Endodermal cell (in vitro differentiated cells): ENCODE measurements around the gene CTDSP1. TPM values are rescaled to one million over a fixed set of nuclear protein-coding genes. Genes with fewer than 3 reads are reported as not detected.

Experiments
- DNase-seq: peaks from one replicate; pipeline ENCODE4 v3.0.0-alpha.2; 2017
- H3K27ac ChIP-seq: 2 replicates; pipeline ENCODE4 v1.5.1; 2013; ENCODE audit warnings: mild to moderate bottlenecking, low read depth, low read length, moderate library complexity
- H3K27me3 ChIP-seq: 2 replicates; pipeline ENCODE4 v1.6.1; 2013; ENCODE audit warnings: mild to moderate bottlenecking, low read length, moderate library complexity; ENCODE audit not compliant: insufficient read depth, control insufficient read depth, poor library complexity, severe bottlenecking
- H3K36me3 ChIP-seq: 2 replicates; pipeline ENCODE4 v1.7.0; 2013; ENCODE audit warnings: mild to moderate bottlenecking, low read length, moderate library complexity; ENCODE audit not compliant: control insufficient read depth, insufficient read depth
- H3K4me1 ChIP-seq: one replicate; pipeline ENCODE4 v1.7.0; 2013; ENCODE audit warnings: low read length; ENCODE audit not compliant: control insufficient read depth, insufficient read depth
- H3K4me3 ChIP-seq: 2 replicates; pipeline ENCODE4 v1.5.1; 2013; ENCODE audit warnings: mild to moderate bottlenecking, low read length, moderate library complexity
- H3K9ac ChIP-seq: 2 replicates; pipeline ENCODE4 v1.6.1; 2013; ENCODE audit warnings: mild to moderate bottlenecking, low read length, moderate library complexity; ENCODE audit not compliant: poor library complexity, severe bottlenecking; ENCODE audit errors: extremely low read depth
- H3K9me3 ChIP-seq: 2 replicates; pipeline ENCODE4 v1.6.1; 2013; ENCODE audit warnings: mild to moderate bottlenecking, low read length, moderate library complexity; ENCODE audit not compliant: control insufficient read depth
- H3K27ac Mint-ChIP-seq: 2 replicates; pipeline ENCODE4 v1.8.0; 2020; ENCODE audit warnings: mixed read lengths
- H3K27me3 Mint-ChIP-seq: 2 replicates; pipeline ENCODE4 v1.8.0; 2021; ENCODE audit warnings: mild to moderate bottlenecking, mixed read lengths; ENCODE audit not compliant: insufficient read depth
- H3K36me3 Mint-ChIP-seq: 2 replicates; pipeline ENCODE4 v1.8.0; 2020; ENCODE audit warnings: low read depth, mixed read lengths
- H3K4me1 Mint-ChIP-seq: 2 replicates; pipeline ENCODE4 v1.8.0; 2020; ENCODE audit warnings: mixed read lengths
- H3K4me3 Mint-ChIP-seq: 2 replicates; pipeline ENCODE4 v1.8.0; 2020; ENCODE audit warnings: mild to moderate bottlenecking, moderate library complexity, mixed read lengths
- H3K9me3 Mint-ChIP-seq: 2 replicates; pipeline ENCODE4 v1.8.0; 2020; ENCODE audit warnings: mild to moderate bottlenecking, mixed read lengths
- WGBS, 2 experiments: methylation state at CpG; one replicate each; pipeline versions ENCODE4 v1.1.5 to v1.1.7; 2013; ENCODE audit warnings: missing lambda C conversion rate in 2 of 2, mixed read lengths in 1 of 2; ENCODE audit not compliant: insufficient coverage in 1 of 2, insufficient read length in 1 of 2; 5-methylcytosine and 5-hydroxymethylcytosine counted together
- total RNA-seq, 2 donors: library from RNA; stranded (reverse); fragmentation: NEBNext Ultra II Directional in 1 of 2; extraction: Animal tissue kit (Norgen Biotek cat#: 25700) in 1 of 2; gene quantifications; 2 replicates in 1 of 2; 3 replicates in 1 of 2; pipeline ENCODE4 v1.2.1, GENCODE V29; 2021
- TF ChIP-seq, protein P1 (sequence below): fragments of 200-600 bp; sonication (generic); conservative IDR thresholded peaks from 2 replicates; pipeline ENCODE4 v1.5.0; 2021; ENCODE audit warnings: antibody characterized with exemption, mild to moderate bottlenecking

Gene CTDSP1
- total RNA-seq, 2 donors from 2014 or later = 66.8 to 123 TPM

DNA sequence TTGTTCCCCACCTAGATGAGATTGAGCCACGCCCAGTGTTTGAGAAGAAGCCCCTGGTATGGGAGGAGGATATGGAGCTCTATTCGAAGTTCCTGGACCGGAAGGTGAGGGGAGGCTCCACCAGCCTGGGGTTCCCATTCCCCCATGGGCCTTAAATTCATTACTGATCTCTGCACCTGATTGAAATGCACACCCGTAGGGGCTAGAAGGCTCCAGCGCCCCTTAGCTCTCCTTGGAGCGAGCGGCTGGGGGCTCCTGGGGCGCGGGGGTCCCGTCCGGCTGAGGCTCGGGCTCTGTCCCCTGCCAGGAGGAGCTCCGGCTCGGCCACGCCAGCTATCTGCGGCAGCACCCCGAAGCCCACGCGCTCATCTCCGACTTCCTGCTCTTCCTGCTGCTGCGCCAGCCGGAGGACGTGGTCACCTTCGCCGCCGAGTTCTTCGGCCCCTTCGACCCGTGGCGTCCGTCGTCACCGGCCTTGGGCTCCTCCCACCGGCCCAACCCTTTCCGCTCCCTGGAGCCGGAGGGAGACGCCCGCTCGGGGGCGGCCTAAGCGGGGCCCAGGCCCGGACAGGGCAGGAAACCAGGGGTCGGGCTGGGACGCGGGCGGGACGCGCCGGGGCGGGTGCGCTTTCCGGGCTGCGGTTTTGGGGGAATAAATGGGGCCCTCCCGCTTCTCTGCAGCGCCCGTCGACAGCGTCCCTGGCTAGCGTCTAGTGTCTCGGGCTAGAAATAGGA is 32.1 kb upstream of the CTDSP1 start:
- Histone ChIP-seq H3K36me3 (no peaks in the 10 kb centered on the region), H3K27me3 (no peaks in the 10 kb centered on the region), H3K9ac (peak overlapping the region; percentile 41), H3K9me3 (no peaks in the 10 kb centered on the region), H3K27ac (no peak overlapping the region), H3K4me1 (no peaks in the 10 kb centered on the region), H3K4me3 (peak overlapping the region; percentile 78)
- peak; percentile 94 for DNase-seq
- H3K36me3 Mint-ChIP-seq = no peaks in the 10 kb centered on the region
- peaks cover 11% of the 10 kb centered on the region for H3K27me3 Mint-ChIP-seq
- 14 to 15% methylated on average over 15 to 60 of the region's 60 CpGs for WGBS, 2 experiments
- H3K27ac Mint-ChIP-seq = peak overlapping the region; percentile 70
- H3K4me1 Mint-ChIP-seq = no peaks in the 10 kb centered on the region
- no peaks in the 10 kb centered on the region for H3K9me3 Mint-ChIP-seq
- H3K4me3 Mint-ChIP-seq = peak overlapping the region; percentile 69
- TF ChIP-seq, protein P1, sequence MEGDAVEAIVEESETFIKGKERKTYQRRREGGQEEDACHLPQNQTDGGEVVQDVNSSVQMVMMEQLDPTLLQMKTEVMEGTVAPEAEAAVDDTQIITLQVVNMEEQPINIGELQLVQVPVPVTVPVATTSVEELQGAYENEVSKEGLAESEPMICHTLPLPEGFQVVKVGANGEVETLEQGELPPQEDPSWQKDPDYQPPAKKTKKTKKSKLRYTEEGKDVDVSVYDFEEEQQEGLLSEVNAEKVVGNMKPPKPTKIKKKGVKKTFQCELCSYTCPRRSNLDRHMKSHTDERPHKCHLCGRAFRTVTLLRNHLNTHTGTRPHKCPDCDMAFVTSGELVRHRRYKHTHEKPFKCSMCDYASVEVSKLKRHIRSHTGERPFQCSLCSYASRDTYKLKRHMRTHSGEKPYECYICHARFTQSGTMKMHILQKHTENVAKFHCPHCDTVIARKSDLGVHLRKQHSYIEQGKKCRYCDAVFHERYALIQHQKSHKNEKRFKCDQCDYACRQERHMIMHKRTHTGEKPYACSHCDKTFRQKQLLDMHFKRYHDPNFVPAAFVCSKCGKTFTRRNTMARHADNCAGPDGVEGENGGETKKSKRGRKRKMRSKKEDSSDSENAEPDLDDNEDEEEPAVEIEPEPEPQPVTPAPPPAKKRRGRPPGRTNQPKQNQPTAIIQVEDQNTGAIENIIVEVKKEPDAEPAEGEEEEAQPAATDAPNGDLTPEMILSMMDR = no peak

DNA sequence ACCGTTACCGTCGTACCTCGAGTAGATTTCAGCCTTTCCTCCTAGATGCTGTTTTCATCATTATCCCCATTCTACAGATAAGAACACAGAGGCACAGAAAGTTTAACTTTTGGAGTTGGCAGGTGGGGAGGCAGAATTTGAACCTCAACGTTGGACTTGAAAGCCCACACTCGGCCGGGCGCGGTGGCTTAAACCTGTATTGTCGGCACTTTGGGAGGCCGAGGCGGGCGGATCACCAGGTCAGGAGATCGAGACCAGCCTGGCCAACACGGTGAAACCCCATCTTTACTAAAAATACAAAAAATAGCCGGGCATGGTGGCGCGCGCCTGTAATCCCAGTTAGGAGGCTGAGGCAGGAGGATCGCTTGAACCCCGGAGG is 31.5 kb upstream of the CTDSP1 start:
- H3K9me3 Mint-ChIP-seq = no peaks in the 10 kb centered on the region
- H3K36me3 Mint-ChIP-seq = no peaks in the 10 kb centered on the region
- no peaks in the 10 kb centered on the region for H3K9me3 ChIP-seq
- no peak for DNase-seq
- H3K27ac ChIP-seq = no peak overlapping the region
- H3K27me3 Mint-ChIP-seq = peaks cover 9% of the 10 kb centered on the region
- 84 to 93% methylated on average over 9 to 21 of the region's 21 CpGs for WGBS, 2 experiments
- no peaks in the 10 kb centered on the region for H3K27me3 ChIP-seq
- TF ChIP-seq, protein P1 = no peak
- H3K27ac Mint-ChIP-seq = no peak overlapping the region
- peak overlapping the region; percentile 69 for H3K4me3 Mint-ChIP-seq
- peak overlapping the region; percentile 78 for H3K4me3 ChIP-seq
- no peaks in the 10 kb centered on the region for H3K4me1 ChIP-seq
- H3K9ac ChIP-seq = no peak overlapping the region
- H3K4me1 Mint-ChIP-seq = no peaks in the 10 kb centered on the region
- no peaks in the 10 kb centered on the region for H3K36me3 ChIP-seq

DNA sequence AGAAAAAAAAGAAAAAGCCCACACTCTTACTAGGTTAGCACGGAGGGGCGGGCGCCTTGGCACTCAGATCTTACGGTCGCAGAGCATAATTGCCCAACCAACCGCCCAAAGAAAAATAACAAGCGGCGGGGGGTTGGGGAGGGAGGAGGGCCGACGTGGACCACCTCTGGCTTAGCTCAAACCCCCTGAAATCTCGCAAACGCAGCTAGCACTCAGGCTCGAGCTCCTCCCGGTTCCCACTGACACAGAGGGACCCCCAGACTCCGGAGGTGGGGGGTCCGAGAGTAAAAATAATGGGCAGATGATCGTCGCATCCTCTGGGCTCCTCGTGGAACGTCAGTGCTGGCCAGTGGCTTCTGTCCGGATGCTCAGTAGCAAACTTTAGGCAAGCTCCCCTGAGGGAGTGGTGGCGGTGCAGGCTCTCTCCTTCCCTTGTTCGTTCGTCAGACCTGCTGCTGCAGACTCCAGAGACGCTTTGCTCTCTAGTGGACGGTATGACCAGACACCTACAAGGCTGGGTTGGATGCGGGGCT is 31.0 kb upstream of the CTDSP1 start:
- H3K27me3 Mint-ChIP-seq = peaks cover 9% of the 10 kb centered on the region
- Histone ChIP-seq H3K9me3 (no peaks in the 10 kb centered on the region), H3K4me3 (no peak overlapping the region), H3K4me1 (no peaks in the 10 kb centered on the region), H3K9ac (no peak overlapping the region), H3K27me3 (no peaks in the 10 kb centered on the region), H3K27ac (no peak overlapping the region), H3K36me3 (no peaks in the 10 kb centered on the region)
- WGBS, 2 experiments = 72 to 85% methylated on average over 21 to 27 of the region's 27 CpGs
- TF ChIP-seq, protein P1 = peak; percentile 48
- no peaks in the 10 kb centered on the region for H3K36me3 Mint-ChIP-seq
- H3K4me3 Mint-ChIP-seq = peak overlapping the region; percentile 69
- no peaks in the 10 kb centered on the region for H3K4me1 Mint-ChIP-seq
- DNase-seq = peak; percentile 77
- peak overlapping the region; percentile 70 for H3K27ac Mint-ChIP-seq
- no peaks in the 10 kb centered on the region for H3K9me3 Mint-ChIP-seq
